ENCODE results near the gene PRKAG1.

The PRKAG1 gene

DNA sequence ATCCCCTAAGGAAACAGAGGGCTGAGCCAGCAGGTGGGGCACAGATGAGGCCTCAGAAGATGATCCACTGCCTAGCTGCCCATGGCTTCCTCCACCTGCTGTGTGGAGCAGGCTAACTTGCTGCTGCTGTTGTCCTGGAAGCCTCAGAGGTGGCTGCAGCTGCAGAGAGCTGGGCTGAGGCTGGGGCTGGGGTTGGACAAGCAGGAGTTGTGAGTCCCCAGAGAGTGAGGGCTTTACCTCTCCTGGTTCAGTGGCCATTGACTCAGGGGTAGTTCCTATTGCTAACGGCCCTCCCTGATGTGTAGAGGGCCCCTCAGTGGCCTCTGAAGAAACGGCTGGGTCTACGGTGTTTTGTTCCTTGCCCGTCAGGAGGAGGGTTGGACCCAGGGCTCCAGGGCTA, 13.7 kb upstream of the PRKAG1 start:
- no peak overlapping the region for H3K4me3 ChIP-seq (ENCODE audit: low read depth, low read length)
- no peak overlapping the region for H3K27ac ChIP-seq
- H3K27me3 ChIP-seq (ENCODE audit: insufficient read depth, low read depth, severe bottlenecking): no peaks in the 10 kb centered on the region
- H3K9me3 ChIP-seq (ENCODE audit: severe bottlenecking): no peaks in the 10 kb centered on the region
- DNase-seq: no peak
- TF ChIP-seq CTCF (IDR thresholded peaks at IDR 0.05; ENCODE audit: low read depth, low read length): no peak
- H3K36me3 ChIP-seq: peaks cover 96% of the 10 kb centered on the region

DNA sequence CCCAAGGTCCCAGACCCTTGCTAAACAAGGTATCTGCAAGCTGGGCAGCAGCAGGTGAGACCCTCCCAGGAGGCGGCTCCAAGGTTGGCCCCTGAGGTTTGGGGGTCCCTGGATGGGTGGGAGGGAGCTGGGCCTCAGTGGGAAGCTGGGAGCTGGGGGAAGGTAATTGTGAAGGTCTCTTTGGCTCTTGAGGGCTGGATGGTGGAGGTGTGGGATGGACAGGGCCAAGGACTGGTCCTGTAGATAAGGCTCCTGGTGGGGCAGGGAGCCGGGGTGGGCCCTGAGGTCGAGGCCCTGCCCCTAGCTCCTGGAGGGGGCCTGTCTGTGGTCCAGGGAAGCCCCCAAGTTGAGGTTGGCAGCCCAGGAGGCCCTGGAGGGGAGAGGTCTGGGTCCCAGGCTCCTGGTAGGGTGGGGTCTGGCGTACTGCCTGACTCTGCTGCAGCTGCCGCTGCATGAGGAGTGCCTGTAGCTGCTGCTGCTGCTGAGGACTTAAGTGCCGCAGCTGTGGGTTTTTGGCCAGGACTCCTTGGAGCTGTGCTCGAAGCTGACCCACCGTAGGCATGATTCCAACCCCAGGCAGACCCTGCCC, 13.1 kb upstream of the PRKAG1 start:
- no peaks in the 10 kb centered on the region for H3K9me3 ChIP-seq (ENCODE audit: severe bottlenecking)
- H3K4me3 ChIP-seq (ENCODE audit: low read depth, low read length): no peak overlapping the region
- no peak for TF ChIP-seq CTCF (IDR thresholded peaks at IDR 0.05; ENCODE audit: low read depth, low read length)
- DNase-seq: no peak
- no peak overlapping the region for H3K27ac ChIP-seq
- H3K27me3 ChIP-seq (ENCODE audit: insufficient read depth, low read depth, severe bottlenecking): no peaks in the 10 kb centered on the region
- peaks cover 93% of the 10 kb centered on the region for H3K36me3 ChIP-seq

DNA sequence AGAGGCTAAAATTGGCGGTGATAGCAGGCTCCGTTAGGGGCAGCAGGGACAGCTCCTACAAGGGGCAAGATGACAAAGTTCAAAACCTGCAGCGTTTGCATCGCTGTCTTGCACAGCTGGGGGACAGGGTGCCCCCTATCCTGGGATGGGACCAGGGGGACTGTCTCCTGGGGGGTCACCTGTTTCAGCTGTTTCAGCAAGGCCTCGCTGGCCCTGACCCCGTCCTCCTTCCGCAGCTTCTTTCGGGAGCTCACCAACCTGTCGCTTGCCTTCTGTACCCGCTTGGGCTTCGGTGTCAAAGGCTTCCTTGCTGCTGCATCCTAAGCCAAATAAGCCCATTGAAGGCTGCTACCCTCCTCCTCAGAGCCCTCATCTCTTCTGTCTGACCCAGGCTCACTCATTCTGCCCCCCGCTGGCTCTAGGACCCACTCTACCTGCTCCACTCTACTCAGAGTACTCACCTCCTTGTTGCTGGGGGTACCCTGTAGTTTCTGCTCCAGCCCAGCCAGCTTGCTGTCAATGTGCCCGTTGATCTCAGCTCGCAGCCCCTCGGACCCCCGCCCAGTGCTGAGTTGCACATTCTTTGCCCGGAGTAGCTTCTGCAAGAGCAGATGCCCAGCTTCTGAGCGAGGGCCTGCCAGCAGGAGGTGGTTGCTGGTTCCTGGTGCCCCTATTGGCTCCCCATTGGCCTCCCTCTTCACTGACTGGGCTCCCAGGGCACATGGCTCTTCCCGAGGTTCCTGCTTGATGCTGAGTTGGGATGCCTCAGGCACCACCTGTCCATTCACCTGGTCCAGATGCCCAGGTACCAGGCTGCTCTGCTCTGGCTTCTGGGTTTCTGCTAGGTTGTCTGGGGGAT, 12.4 kb upstream of the PRKAG1 start:
- DNase-seq: no peak
- Histone ChIP-seq H3K36me3 (peaks cover 95% of the 10 kb centered on the region), H3K9me3 (ENCODE audit: severe bottlenecking) (no peaks in the 10 kb centered on the region), H3K27ac (no peak overlapping the region), H3K27me3 (ENCODE audit: insufficient read depth, low read depth, severe bottlenecking) (no peaks in the 10 kb centered on the region), H3K4me3 (ENCODE audit: low read depth, low read length) (no peak overlapping the region)
- TF ChIP-seq CTCF (IDR thresholded peaks at IDR 0.05; ENCODE audit: low read depth, low read length): no peak

- TF ChIP-seq CTCF (IDR thresholded peaks at IDR 0.05; ENCODE audit: low read depth, low read length): no peak
- H3K27ac ChIP-seq: no peak overlapping the region
- no peaks in the 10 kb centered on the region for H3K27me3 ChIP-seq (ENCODE audit: insufficient read depth, low read depth, severe bottlenecking)
- peaks cover 95% of the 10 kb centered on the region for H3K36me3 ChIP-seq
- no peak for DNase-seq
- no peak overlapping the region for H3K4me3 ChIP-seq (ENCODE audit: low read depth, low read length)
- no peaks in the 10 kb centered on the region for H3K9me3 ChIP-seq (ENCODE audit: severe bottlenecking)
Observed at GRCh38 chr12:49030119-49030518, 11.5 kb upstream of the PRKAG1 start.

GRCh38 chr12:49028666-49029275, 10.2 kb upstream of the PRKAG1 start:
- Histone ChIP-seq H3K4me3 (ENCODE audit: low read depth, low read length) (no peak overlapping the region), H3K27ac (no peak overlapping the region), H3K9me3 (ENCODE audit: severe bottlenecking) (no peaks in the 10 kb centered on the region), H3K27me3 (ENCODE audit: insufficient read depth, low read depth, severe bottlenecking) (no peaks in the 10 kb centered on the region), H3K36me3 (peaks cover 95% of the 10 kb centered on the region)
- no peak for TF ChIP-seq CTCF (IDR thresholded peaks at IDR 0.05; ENCODE audit: low read depth, low read length)
- DNase-seq: no peak

Measured in WERI-Rb-1 (cell line).